Suppressor macrophage (primary cell): ENCODE results near the gene RGPD8.

Experiments
- DNase-seq, 4 experiments: peaks; one replicate each; pipeline ENCODE4 v3.0.0-alpha.2; 2020 to 2022

The RGPD8 gene

GRCh38 chr2:112322919-112323318 lies 110.5 kb downstream of the RGPD8 start:
- DNase-seq, result no peak

GRCh38 chr2:112321375-112322320 lies 111.8 kb downstream of the RGPD8 start:
- DNase-seq, result no peak
